NCI-H345 (cell line): Measurements from ENCODE around the gene COL18A1.

Experiments used
- DNase-seq: peaks from one replicate; lab custom pipeline; 2025; lab: John Stamatoyannopoulos, UW

The COL18A1 gene

GRCh38 chr21:45401916-45402900 lies 2.8 kb upstream of the COL18A1 start:
- DNase-seq: no peak

GRCh38 chr21:45403133-45403824 lies 1.7 kb upstream of the COL18A1 start:
- no peak for DNase-seq

GRCh38 chr21:45403825-45404729 lies 888 bp upstream of the COL18A1 start:
- peak; percentile 30 for DNase-seq

GRCh38 chr21:45405271-45405818 lies 380 bp downstream of the COL18A1 start:
- DNase-seq: no peak

GRCh38 chr21:45405819-45406762 lies 1.1 kb downstream of the COL18A1 start:
- DNase-seq: no peak

- no peak for DNase-seq
Observed at GRCh38 chr21:45406801-45407628, 2.0 kb downstream of the COL18A1 start.

- no peak for DNase-seq
Observed at GRCh38 chr21:45407629-45408247, 2.8 kb downstream of the COL18A1 start.

GRCh38 chr21:45408271-45408791 lies 3.4 kb downstream of the COL18A1 start:
- no peak for DNase-seq

- no peak for DNase-seq
Observed at GRCh38 chr21:45408801-45409261, 3.9 kb downstream of the COL18A1 start.

- no peak for DNase-seq
Observed at GRCh38 chr21:45409466-45410150, 4.6 kb downstream of the COL18A1 start.

- DNase-seq: no peak
Observed at GRCh38 chr21:45410151-45410864, 5.3 kb downstream of the COL18A1 start.

GRCh38 chr21:45410865-45411809 lies 6.2 kb downstream of the COL18A1 start:
- DNase-seq: no peak

GRCh38 chr21:45411810-45412206 lies 6.8 kb downstream of the COL18A1 start:
- DNase-seq: no peak

- no peak for DNase-seq
Observed at GRCh38 chr21:45412491-45412890, 7.5 kb downstream of the COL18A1 start.

- no peak for DNase-seq
Observed at GRCh38 chr21:45412909-45413611, 8.1 kb downstream of the COL18A1 start.

- DNase-seq: no peak
Observed at GRCh38 chr21:45413922-45414321, 9.0 kb downstream of the COL18A1 start.
